SU-DHL-6 (cell line): Measurements from ENCODE around the gene CMSS1.

Experiments used
- EZH2phosphoT487 ChIP-seq: fragments of 200-600 bp; sonication (generic), shearing (Covaris generic); conservative IDR thresholded peaks from 2 replicates; pipeline ENCODE4 v1.6.1; 2018; ENCODE audit warnings: mild to moderate bottlenecking, antibody characterized with exemption, low read length, moderate library complexity, mixed read lengths
- TF ChIP-seq, protein P1 (sequence below): fragments of 200-600 bp; sonication (generic); IDR thresholded peaks from one replicate; pipeline ENCODE4 v1.5.1; 2017; ENCODE audit warnings: antibody characterized with exemption, mild to moderate bottlenecking, low read length, moderate library complexity; ENCODE audit not compliant: insufficient read depth, poor library complexity, severe bottlenecking

GRCh38 chr3:100010087-100010417, 192.4 kb downstream of the CMSS1 start:
- TF ChIP-seq, protein P1, sequence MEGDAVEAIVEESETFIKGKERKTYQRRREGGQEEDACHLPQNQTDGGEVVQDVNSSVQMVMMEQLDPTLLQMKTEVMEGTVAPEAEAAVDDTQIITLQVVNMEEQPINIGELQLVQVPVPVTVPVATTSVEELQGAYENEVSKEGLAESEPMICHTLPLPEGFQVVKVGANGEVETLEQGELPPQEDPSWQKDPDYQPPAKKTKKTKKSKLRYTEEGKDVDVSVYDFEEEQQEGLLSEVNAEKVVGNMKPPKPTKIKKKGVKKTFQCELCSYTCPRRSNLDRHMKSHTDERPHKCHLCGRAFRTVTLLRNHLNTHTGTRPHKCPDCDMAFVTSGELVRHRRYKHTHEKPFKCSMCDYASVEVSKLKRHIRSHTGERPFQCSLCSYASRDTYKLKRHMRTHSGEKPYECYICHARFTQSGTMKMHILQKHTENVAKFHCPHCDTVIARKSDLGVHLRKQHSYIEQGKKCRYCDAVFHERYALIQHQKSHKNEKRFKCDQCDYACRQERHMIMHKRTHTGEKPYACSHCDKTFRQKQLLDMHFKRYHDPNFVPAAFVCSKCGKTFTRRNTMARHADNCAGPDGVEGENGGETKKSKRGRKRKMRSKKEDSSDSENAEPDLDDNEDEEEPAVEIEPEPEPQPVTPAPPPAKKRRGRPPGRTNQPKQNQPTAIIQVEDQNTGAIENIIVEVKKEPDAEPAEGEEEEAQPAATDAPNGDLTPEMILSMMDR, result no peak
- TF ChIP-seq EZH2phosphoT487, result no peak
